HG02798 (cell line): ENCODE data around the gene NAPG.
"Not testable (repeated sequence)": the region's sequence is repeated elsewhere in the genome, so short reads cannot be mapped to it uniquely, and the experiment has no call there.

Source experiments
- ATAC-seq: cut with Tn5 transposase; IDR thresholded peaks from one replicate; pipeline ENCODE4 v1.9.1; 2021; ENCODE audit warnings: mild to moderate bottlenecking; ENCODE audit not compliant: unreplicated experiment, poor library complexity

Gene NAPG

GRCh38 chr18:10574412-10574811, 48.6 kb downstream of the NAPG start:
- not testable (repeated sequence) for ATAC-seq

GRCh38 chr18:10577842-10578572, 52.2 kb downstream of the NAPG start:
- not testable (repeated sequence) for ATAC-seq

GRCh38 chr18:10578573-10578899, 52.7 kb downstream of the NAPG start:
- ATAC-seq, result not testable (repeated sequence)

- no peak for ATAC-seq
Observed at GRCh38 chr18:10579079-10579867, 53.4 kb downstream of the NAPG start.

- ATAC-seq, result no peak
Observed at GRCh38 chr18:10580215-10580614, 54.4 kb downstream of the NAPG start.

DNA sequence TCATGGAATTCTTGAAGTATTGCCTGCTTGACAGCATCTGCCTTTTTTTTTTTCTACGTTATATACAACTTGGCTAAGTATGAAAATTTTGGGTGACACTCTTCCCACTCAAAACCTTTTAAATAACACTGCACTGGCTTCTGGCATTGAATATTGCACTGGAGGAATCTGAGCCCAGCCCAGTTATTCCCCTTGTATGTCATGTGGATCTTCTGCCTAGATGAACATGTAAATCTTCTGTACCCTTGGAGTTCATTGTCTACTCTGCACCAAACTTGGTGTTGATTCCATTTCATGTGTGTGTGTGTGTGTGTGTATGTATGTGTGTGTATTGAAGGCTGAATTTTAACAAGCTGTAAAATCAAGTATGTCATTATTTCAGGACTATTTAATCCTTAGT, 59.4 kb downstream of the NAPG start:
- no peak for ATAC-seq

- no peak for ATAC-seq
Observed at GRCh38 chr18:10588975-10589374, 63.1 kb downstream of the NAPG start.

DNA sequence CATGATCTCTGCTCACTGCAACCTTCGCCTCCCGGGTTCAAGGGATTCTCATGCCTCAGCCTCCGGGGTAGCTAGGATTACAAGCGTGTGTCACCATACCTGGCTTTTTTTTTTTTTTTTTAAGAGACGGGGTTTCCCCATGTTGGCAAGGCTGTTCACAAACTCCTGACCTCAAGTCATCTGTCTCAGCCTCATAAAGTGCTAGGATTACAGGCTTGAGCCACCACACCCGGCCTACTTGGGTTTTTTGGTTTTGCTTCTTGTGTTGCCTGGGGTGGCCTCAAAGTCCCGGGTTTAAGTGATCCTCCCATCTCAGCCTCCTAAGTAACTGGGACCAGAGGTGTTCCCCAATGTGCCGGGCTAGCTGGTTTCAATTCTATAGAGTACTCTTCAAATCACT, 64.6 kb downstream of the NAPG start:
- ATAC-seq, result no peak

DNA sequence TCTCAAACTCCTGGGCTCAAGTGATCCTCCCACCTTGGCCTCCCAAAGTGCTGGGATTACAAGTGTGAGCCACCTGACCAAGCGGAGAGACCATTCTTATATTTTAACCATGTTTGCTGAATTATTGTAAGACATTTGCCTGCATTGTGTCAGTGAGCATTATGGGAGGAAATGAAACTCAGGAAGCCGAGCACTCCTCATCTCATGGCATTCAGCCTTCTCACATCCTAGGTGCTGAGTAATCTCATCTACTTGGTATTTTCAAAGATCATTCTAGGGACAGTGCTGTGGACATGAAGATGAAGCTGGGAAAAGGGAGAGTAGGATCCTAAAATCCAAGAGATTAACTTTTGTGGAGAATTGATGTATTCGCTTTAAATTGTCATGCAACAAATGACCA, 66.1 kb downstream of the NAPG start:
- no peak for ATAC-seq

DNA sequence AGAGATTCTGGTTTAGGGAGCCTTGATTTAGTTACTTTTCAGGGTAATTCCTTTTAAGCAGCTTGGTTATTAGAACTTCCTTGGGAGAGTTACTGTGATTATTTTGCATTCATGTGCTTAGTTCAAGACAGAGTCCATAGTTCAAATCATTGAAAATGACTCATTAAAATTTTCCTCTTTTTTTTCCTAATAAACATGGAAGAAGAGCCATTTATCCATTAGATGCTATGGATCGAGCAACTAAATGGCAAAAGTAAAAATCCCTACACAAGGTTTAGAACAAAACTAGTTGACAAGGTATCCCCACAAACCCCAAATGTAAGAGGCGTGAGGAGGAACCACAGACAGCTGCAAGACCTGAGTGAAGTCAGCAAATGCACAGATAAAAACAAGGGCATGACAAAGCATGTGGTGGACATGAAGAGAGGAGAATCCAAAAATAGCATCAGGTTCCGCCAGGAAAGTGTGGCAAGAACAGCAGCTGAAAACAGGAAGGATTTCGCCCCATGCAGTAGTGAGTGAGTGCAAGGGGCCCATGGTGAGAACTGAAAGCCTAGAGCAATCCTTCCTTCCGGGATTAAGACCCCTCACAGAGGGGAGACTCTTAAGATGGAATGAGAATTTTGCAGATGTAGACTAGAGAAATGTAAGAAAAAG, 67.7 kb downstream of the NAPG start:
- ATAC-seq, result not testable (repeated sequence)

- not testable (repeated sequence) for ATAC-seq
Observed at GRCh38 chr18:10595917-10596316, 70.1 kb downstream of the NAPG start.

GRCh38 chr18:10597695-10598094, 71.9 kb downstream of the NAPG start:
- not testable (repeated sequence) for ATAC-seq

- ATAC-seq, result not testable (repeated sequence)
Observed at GRCh38 chr18:10600701-10601100, 74.9 kb downstream of the NAPG start.
